ENCODE data around the gene PYGO2. TPM values are rescaled to one million over a fixed set of nuclear protein-coding genes. Genes with fewer than 3 reads are reported as not detected.

PYGO2 gene
- total RNA-seq, 1 experiment from 2014 or later: 37.4 TPM

- peaks cover 22% of the 10 kb centered on the region for H3K4me1 Mint-ChIP-seq
- H3K27me3 Mint-ChIP-seq (ENCODE audit: low read depth): peaks cover 3% of the 10 kb centered on the region; the same call in 1 of the 2 replicates
- no peaks in the 10 kb centered on the region for H3K9me3 Mint-ChIP-seq
- no peaks in the 10 kb centered on the region; the same call in 1 of the 2 replicates for H3K36me3 Mint-ChIP-seq
- ATAC-seq: no peak
- peak overlapping the region; percentile 92 for H3K4me3 Mint-ChIP-seq
- no peak for DNase-seq (ENCODE audit: low spot score)
- POLR2A ChIA-PET: interaction anchor here (0.8 to 2.6 kb wide), 9 partner anchors 8 to 154 kb away, joined by 3 to 18 read pairs (median 3); partner anchors contain the start of genes FLAD1, PBXIP1 and SHC1
- TF ChIP-seq ZSCAN18 (CRISPR knock-in tag; IDR thresholded peaks at IDR 0.05) (no peak), TCF7 (CRISPR knock-in tag; IDR thresholded peaks at IDR 0.05; ENCODE audit: low read depth) (no peak; the same call in 1 of the 2 replicates), ZNF121 (CRISPR knock-in tag; IDR thresholded peaks at IDR 0.05) (peak; percentile 41), NFYB (CRISPR knock-in tag; conservative IDR thresholded peaks at IDR 0.05; ENCODE audit: low read depth) (0 out of 2 replicates have a peak, but pooled peaks have one; percentile 39), ZBTB43 (CRISPR knock-in tag; IDR thresholded peaks at IDR 0.05) (peak; percentile 93; the same call in 1 of the 2 replicates), RORB (CRISPR knock-in tag; IDR thresholded peaks at IDR 0.05) (no peak), AFF4 (CRISPR knock-in tag; IDR thresholded peaks at IDR 0.05; ENCODE audit: borderline replicate concordance) (no peak), IRF1 (CRISPR knock-in tag; IDR thresholded peaks at IDR 0.05) (no peak), E2F4 (CRISPR knock-in tag; IDR thresholded peaks at IDR 0.05; ENCODE audit: borderline replicate concordance, low read depth) (no peak), ATF2 (CRISPR knock-in tag; IDR thresholded peaks at IDR 0.05; ENCODE audit: borderline replicate concordance, low read depth) (0 out of 2 replicates have a peak, but pooled peaks have one; percentile 66), JAZF1 (CRISPR knock-in tag; IDR thresholded peaks at IDR 0.05) (no peak), USF2 (CRISPR knock-in tag; IDR thresholded peaks at IDR 0.05) (no peak), HMGXB4 (CRISPR knock-in tag; IDR thresholded peaks at IDR 0.05) (no peak), CREB1 (CRISPR knock-in tag; IDR thresholded peaks at IDR 0.05) (no peak), TEAD4 (CRISPR knock-in tag; IDR thresholded peaks at IDR 0.05) (no peak)
- CTCF ChIA-PET: interaction anchor here (0.5 to 1.8 kb wide), 30 partner anchors 9 to 456 kb away, joined by 3 to 14 read pairs (median 4); partner anchors contain the start of genes FLAD1, KCNN3, KRTCAP2 and PYGO2
- peak overlapping the region; percentile 99 for H3K27ac Mint-ChIP-seq
These were observed 25.6 kb downstream of the PYGO2 start for GRCh38 chr1:154935749-154936554.

Measured in WTC11 (cell line).